Tongue (tissue), 2 donors: Measurements from ENCODE around the gene SHB. TPM values are rescaled to one million over a fixed set of nuclear protein-coding genes. Genes with fewer than 3 reads are reported as not detected.

Source experiments
- DNase-seq: peaks from one replicate; pipeline ENCODE4 v3.0.0-alpha.2; 2015
- total RNA-seq: library from RNA; depleted of rRNA; stranded (reverse); fragments of >200 nt; gene quantifications from one replicate; pipeline ENCODE4 v1.2.3, GENCODE V29; 2014

SHB gene, protein sequence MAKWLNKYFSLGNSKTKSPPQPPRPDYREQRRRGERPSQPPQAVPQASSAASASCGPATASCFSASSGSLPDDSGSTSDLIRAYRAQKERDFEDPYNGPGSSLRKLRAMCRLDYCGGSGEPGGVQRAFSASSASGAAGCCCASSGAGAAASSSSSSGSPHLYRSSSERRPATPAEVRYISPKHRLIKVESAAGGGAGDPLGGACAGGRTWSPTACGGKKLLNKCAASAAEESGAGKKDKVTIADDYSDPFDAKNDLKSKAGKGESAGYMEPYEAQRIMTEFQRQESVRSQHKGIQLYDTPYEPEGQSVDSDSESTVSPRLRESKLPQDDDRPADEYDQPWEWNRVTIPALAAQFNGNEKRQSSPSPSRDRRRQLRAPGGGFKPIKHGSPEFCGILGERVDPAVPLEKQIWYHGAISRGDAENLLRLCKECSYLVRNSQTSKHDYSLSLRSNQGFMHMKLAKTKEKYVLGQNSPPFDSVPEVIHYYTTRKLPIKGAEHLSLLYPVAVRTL
- 10.2 TPM for total RNA-seq

DNA sequence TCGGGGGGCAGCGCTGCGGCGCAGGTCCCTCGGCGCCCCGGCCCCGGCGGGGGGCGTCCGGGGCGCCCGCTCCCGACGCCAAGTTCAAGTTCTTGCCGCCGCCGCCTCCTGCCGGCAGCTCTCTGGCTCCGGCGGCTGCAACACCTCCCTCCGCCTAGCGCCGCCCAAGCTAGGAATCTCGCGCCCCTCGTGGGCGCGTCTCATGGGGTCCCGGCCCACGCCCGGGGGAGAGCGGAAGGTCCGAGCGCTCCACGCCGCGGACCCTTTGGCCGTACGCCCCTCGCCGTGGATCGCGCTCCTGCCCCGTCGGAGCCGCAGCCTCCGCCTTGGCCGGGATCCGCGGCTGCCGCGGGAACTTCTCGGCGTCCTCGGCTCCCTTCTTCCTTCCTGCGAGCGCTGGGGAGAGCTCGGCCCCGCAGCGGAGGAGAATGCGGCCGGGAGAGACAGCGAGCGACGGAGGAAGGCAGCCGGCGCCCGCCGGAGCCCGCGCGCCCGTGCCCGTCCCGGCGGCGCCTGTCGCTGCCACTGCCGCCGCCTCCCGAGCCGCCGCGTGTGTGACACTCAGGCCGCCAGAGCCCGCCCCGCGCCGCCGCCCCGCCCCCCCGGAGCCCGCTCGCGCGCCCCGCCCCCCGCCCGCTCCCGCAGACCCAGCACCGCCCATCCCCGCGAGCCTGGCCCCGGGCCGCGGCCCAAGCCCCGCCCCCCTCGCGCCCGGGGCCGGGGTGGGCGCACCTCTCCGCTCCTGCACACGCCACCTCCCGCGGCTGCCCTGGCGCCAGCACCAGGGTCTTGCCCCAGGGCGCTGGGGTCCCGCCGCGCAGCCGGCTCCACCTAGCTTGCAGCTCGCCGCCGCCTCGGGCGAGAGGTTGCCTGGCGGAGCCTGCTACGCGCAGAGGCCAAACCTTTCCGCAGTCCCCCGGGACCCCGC lies at the start of gene SHB:
SHB (minus strand) TSS at position 527 of the 928 bp plus-strand sequence. CDS start 582 bp downstream, outside the sequence.
- peak; percentile 88 for DNase-seq

DNA sequence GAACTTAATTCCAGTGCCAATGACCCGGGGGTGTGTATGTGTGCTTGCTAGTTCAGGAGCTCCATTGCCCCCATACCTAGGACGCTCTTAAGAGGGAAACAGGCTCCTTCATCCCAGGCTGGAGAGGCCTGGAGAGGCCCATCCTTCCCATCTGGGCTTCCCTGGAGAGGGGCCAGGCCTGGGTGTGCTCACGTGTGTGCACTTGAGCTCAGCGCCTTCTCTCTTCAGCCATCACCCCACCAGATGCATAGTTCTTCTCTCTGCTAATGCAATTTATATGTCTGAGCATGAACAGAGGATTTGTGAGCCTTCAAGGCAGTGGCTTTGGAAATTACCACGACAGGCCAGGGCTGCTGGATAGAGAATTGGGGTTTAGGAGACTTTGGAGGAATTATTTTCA lies 48.6 kb upstream of the SHB start:
- DNase-seq, result peak; percentile 73

DNA sequence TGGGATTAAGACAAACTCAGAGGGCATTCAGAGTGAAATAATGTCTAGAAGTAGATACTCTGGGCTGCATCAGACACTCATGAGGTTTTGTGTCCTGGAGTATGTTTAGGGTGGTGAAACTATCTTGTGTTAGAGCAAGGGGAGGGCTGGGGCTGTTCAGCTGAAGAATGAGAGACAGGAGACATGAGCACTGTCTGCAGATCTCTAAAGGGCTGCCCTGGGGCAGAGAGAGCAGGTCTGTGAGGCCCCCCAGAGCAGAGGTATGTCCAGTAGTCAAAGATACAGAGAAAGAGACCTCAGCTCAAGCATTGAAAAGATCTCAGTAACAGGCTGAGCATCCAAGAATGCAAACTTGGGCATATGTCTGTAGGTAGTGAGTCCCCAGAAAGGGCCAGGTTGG lies 45.9 kb upstream of the SHB start:
- no peak for DNase-seq

DNA sequence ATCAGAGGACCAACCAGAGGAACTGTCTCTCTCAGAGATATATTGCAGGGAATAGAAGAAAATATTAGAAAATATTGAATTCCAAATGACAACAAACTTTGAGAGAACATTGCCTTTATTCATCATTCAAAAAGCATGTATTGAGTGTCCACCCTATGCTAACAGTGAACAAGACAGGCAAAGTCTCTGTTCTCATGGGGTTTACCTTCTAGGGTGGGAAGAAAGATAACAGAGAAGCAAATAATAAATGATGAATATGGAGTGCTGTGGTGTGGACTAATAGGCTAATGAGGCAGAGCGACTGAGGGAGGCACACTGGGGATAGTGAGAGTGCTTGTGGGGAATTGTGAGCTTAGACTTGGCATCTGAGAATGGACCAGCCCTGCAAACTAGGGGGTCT lies 43.4 kb upstream of the SHB start:
- no peak for DNase-seq

DNA sequence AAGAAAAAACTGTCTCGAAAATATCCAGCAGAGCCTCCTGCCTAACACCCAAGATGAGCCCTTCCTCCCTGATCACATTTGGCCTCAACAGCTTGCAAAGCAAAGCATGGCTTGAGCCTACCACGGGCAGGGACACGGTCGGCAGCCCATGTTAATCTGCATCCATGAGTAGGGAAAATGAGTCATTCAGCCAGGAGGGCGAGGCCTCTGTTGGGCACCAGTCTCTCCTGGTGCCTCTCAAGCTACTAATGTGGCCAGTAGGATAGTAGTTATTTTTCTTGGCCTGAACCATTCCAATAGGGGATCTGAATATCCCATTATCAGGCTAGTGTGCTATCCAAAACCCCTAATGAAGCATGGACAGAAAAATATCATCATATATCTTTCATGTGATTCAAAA lies 43.0 kb upstream of the SHB start:
- no peak for DNase-seq

DNA sequence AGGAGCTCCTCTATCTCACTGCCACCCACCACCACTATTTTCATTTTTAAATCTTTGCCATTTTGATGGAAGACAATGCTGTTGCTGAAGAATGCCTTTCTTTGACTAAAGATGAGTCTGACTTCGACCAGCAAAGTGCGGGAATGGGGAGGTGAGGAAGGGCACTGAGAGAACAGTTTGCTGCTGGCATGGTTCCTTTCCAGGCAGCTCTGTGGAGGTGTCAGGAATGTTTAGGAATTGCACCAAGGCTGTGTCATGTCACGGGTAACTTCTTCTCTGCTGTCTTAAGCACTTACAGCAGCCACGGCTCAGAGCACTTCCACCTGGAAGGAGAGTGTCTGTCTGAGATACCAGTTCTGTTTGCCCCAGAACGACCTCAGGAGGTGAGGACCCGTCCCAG lies 41.4 kb upstream of the SHB start:
- DNase-seq, result no peak

DNA sequence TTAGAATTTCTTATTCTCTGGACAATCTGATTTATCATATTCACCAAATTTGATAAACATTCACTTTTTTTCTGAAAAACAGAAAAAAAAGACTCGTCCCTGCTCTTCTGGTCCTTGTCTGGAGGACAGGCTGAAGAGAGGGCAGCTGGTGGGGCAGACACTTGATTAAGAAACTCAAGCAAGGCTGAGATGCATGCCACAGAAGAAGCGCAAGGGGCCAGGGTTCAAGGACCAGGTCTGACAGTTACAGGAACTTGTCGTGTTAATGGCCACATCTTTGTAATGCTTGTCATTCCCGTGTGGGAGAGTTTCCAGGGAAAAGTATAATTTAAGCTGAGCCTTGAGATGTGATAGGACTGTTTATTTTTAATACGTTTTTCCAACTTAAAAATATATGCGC lies 40.6 kb upstream of the SHB start:
- DNase-seq, result no peak

DNA sequence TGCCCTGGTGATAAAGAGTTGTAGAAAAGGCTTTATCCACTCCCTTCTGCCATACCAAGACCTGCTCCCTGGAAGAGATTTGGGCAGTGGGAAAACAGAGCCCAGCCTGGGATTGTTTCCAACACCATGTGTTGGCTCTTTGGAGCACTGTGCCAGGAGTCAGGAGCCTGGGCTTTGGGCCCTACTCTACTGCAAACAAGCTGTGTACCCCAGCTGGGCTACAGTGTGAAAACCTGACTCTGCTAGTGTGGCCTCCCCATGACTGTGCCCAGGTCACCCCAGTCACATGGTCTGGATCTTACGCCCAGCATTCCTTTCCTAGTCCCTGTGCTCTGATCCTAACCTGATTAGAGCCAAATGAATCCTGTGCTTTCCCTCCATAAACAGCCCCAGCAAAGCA lies 39.3 kb upstream of the SHB start:
- DNase-seq, result no peak

DNA sequence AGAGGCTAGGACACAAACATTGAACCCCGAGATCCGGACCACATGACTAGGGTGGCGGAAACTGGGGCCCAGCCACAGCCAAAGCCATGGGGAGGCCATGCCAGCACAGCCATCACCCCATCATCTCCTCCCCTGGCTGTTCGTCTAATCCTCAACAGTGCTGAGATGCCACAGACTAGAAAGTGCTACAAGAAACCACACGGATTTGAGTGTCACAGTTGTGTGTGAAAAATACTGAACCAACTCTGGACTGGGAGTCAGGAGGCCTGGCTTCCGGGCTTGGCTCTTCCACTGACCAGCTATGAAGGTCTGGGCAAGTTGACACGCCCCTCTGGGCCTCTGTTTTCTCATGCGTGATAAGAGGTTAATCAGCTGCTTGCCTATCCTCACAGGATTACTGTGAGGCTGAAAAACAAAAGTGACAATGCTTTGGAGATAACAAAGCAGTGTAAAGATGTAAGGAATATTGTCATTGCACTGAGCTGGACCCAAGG lies 38.8 kb upstream of the SHB start:
- no peak for DNase-seq

DNA sequence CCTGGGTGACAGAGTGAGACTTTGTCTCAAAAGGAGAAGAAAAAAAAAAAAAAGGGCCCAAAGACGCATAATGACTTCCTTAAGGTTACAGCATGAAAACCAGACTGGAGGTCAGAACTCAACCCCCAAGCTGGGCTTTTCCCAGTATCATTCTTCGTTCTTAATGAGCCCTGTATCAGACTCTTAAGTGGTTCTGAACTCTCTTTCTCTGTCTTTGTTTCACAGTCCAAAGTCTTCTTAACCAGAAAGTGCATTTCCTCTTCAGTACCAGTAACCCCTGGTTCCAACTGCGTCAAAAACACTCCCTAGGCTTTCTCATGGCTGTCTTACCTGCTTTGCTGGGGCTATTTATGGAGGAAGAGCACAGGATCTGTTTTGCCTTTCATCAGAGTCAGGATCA lies 38.4 kb upstream of the SHB start:
- no peak for DNase-seq

DNA sequence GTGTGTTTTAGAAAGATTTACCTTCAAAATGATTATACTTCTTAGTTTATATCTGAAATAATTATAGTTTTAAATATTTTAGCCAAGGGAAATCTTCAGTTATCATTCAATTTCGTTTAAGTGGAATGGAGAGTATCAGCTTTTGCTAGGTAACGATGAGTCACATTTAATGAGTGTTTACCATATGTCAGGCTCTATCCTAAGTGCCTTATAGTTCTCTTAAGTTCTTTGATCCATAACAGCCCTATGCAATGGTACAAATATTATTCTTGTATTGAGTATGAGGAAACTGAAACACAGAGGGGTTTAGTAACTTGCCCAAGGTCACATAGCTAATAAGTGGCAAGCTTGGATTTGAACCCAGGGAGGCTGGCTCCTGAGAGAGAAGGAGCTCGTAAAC lies 37.5 kb upstream of the SHB start:
- DNase-seq, result no peak

DNA sequence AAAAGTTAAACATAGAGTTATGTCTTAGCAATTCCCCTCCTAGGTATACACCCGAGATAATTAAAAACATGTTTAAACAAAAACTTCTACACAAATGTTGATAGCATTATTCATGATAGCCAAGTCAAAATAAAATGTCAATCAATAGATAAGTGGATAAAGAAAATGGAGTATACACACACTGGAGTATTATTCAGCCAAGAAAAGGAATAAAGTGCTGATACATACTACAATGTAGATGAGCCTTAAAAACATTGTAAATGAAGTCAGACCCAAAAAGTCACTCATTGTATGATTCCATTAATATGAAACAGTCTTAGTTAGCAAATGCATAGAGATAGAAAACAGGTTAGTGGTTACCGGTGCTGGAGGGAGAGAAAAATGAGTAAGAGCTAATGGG lies 34.3 kb upstream of the SHB start:
- DNase-seq, result no peak

DNA sequence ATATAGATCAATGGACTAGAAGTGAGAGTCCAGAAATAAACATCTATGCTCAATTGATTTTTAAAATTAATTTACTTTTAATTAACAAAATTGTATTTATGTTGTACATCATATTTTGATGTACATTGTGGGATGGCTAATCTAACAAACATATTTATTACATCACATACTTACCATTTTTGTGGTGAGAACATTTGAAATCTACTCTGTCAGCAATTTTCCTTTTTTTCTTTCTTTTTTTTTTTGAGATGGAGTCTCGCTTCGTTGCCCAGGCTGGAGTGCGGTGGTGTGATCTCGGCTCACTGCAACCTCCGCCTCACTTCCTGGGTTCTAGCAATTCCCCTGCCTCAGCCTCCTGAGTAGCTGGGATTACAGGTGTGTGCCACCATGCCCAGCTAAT lies 32.4 kb upstream of the SHB start:
- no peak for DNase-seq

DNA sequence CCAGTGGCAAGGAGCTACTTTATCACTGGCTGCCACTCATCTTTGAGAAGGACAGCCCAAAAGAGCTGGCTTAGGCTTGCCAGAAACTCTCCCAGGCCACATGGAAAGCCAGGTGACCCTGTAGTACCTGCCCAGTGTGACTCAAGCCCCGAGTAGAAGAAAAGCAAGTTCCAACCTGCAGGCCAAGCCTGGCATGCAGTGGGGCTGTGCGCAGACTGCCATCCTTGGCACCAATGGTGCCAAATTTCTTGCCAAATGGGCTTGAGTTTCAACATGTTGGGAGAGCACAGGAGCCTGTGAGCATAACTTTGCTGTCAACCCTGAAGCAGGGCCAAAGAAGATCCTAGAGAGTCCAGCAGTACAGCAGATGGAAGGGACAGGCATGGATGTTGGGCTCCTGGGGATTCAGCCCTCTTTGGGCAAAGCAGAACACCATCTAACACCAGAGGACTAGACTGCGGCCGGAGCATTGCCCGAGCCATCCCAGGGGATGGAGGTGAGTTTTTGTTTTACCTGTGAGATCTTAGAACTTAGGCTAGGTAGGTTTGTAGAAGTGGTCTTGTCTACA lies 27.3 kb upstream of the SHB start:
- DNase-seq, result no peak

DNA sequence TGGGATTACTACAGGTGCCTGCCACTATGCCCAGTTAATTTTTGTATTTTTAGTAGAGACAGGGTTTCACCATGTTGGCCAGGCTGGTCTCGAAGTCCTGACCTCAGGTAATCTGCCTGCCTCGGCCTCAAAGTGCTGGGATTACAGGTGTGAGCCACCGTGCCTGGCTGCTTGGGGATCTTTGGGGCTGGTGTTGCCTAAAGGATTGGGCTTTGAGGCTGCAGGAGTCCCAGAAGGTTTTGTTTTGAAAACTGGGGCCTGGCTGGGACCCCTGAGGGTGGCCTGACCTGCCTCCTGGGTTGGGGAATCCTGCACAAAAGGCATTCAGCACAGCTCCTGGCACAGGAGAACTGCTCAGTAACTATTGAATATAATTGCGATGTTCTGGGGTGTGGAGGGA lies 25.1 kb upstream of the SHB start:
- no peak for DNase-seq

DNA sequence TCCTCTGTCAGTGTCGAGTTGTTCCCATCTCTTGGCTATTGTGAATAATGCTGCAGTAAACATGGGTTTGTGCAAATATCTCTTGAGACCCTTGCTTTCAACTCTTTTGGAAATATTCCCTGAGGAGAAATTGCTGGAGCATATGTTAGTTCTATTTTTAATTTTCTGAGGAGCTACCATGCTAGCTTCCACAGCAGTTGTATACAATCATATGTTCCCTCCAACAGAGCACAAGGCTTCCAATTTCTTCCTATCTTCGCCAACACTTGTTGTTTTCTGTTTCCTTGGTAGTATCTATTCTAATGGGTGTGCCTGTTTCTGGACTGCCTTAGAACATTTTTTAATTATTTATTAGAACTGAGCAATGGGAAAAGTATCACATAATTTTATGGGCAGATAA lies 23.6 kb upstream of the SHB start:
- no peak for DNase-seq

DNA sequence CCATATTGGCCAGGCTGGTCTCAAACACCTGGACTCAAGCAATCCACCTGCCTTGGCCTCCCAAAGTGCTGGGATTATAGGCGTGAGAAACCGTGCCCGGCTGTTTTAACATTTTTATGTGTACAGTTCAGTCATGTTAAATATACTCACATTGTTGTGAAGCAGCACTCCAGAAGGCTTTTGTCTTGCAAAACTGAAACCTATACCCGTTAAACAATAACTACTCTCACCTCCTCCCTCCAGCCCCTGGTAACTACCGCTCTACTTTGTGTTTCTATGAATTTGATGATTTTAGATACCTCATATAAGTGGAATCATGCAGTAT lies 23.1 kb upstream of the SHB start:
- no peak for DNase-seq

DNA sequence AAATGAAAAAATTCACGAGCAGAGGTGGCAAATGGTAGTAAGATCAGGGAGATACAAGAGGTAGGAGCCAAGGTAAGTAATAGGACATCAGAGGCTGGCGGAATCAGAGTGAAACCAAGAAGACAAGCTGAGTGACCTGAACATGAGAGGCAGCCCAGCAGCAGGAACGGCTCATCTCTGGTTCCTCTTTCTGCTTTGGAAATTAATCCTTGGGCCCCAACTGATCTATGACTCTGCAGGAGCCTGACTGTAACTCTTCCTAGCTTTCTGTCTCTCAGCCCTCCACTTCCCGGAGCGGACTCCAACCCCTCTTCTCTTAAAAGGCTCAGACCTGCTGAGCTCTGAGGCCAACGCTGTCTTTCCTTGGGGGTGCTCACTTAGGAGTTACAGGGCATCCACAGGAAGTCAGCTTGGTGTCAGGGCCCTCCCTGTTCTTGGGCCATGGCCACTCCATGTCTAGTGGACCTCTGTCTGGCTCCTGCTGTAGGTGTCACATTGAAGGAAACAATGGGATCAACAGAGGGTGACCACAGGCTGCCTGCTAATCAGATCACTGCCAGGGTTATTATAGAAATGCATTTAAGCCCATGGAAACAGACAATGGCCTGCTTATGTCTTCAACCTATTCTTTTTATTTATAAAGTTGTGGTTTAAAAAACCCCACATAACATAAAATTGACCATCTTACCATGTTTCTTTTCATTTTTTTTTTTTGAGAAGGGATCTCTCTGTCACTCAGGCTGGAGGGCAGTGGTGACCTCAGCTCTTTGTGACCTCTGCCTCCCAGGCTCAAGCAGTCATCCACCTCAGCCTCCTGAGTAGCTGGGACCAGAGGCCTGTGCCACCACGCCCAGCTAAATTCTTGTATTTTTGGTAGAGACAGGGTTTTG lies 22.5 kb upstream of the SHB start:
- no peak for DNase-seq

DNA sequence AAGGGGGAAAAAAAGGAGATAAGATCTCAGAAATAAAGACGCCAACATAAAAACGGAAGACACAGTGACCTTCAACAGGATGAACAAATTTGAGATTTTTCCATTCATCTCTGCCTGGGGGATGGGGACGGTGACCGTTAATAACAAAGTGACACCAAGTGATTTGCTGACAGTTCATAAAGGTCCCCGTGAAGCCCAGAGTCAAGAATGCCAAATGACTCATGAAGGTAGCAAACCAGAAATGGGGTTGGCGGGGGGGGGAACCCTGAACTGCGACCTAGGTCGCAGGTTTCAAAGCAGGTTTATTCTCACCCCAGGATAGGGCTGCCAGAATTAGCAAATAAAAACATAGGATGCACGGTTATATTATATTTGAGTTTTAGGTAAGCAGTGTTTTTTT lies 21.1 kb upstream of the SHB start:
- no peak for DNase-seq

DNA sequence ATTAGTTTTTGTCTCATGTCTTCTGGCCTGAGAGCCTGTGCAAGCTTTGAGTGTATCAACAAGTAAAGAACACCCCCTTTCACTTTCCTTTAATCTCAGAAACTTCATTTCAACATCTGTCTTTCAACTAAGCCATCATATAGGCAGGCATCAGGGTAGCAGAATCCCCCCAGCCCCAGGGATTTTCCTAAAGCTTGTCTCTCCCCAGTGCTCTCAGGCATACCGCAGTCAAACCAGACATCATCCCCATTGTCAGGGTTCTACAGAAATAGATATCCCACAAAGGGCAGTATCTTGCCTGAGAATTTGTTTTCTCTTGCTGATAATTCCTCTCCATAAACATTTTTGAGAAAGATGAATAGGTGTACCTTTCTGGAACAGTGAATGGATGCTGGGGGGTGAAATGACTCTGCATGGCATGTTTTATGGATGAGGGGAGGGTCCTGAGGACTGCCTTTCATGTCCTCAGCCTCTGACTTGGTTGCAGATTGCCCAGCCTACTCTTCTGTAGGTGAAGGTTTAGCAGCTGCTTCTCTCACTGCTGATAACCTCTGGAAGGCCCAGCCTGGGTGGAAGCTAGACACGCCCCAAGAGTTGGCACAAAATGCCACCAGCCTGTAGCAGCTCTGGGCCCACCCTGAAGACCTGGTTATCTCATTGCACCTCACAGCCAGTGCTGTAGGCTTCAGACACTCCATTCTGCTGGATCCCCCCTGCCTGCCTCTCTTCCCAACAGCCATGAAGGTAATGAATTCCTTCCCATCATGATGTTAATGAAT lies 20.5 kb upstream of the SHB start:
- no peak for DNase-seq
